Prostate gland (tissue), 2 donors: ENCODE data around the gene C12orf75.

Source experiments
- POLR2A ChIP-seq: fragments of 450-650 bp; IDR thresholded peaks from one replicate; pipeline ENCODE4 v1.6.1; 2016; ENCODE audit warnings: antibody characterized with exemption, mild to moderate bottlenecking
- POLR2AphosphoS5 ChIP-seq: sonication (generic); formaldehyde crosslinking; IDR thresholded peaks from one replicate; pipeline ENCODE4 v1.6.1; 2017; ENCODE audit warnings: antibody characterized with exemption
- TF ChIP-seq, protein P1 (sequence below), 4 experiments: fragments of 200-600 bp in 2 of 4; fragments of 450-650 bp in 2 of 4; sonication (generic) in 2 of 4; IDR thresholded peaks; 1 replicate in 3 of 4; 2 replicates in 1 of 4; pipeline ENCODE4 v1.5.1; 2016 to 2019; ENCODE audit warnings: antibody characterized with exemption in 4 of 4, mild to moderate bottlenecking in 2 of 4, moderate library complexity in 2 of 4

DNA sequence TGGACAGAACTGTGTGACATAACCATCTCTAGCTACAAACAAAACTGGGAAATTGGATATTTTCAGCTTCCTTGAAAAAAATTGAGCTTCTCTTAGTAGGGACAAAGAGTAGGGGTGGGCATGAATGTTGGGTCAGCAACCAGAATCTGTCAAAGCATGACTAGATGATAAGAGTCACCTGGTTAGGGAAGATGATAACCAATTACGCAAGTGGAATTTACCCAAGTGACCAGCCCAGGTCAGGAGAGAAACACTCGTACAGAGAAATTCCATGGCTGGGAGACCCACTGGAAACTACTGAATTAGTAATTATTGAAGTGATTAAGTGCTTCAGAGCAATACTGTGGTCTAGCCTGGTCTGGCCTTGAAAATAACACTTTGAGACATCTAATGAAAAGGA lies 36.3 kb upstream of the C12orf75 start:
- TF ChIP-seq, protein P1, sequence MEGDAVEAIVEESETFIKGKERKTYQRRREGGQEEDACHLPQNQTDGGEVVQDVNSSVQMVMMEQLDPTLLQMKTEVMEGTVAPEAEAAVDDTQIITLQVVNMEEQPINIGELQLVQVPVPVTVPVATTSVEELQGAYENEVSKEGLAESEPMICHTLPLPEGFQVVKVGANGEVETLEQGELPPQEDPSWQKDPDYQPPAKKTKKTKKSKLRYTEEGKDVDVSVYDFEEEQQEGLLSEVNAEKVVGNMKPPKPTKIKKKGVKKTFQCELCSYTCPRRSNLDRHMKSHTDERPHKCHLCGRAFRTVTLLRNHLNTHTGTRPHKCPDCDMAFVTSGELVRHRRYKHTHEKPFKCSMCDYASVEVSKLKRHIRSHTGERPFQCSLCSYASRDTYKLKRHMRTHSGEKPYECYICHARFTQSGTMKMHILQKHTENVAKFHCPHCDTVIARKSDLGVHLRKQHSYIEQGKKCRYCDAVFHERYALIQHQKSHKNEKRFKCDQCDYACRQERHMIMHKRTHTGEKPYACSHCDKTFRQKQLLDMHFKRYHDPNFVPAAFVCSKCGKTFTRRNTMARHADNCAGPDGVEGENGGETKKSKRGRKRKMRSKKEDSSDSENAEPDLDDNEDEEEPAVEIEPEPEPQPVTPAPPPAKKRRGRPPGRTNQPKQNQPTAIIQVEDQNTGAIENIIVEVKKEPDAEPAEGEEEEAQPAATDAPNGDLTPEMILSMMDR (IDR thresholded peaks at IDR 0.05), result no peak
- TF ChIP-seq POLR2A (no peak), POLR2AphosphoS5 (no peak)
